Liver (tissue), 3 donors: ENCODE results near the gene ALG13.
"Not testable (repeated sequence)": the region's sequence is repeated elsewhere in the genome, so short reads cannot be mapped to it uniquely, and the experiment has no call there.

ENCODE experiments used
- SP1 ChIP-seq: IDR thresholded peaks from 2 replicates; pipeline ENCODE4 v1.6.1; 2018; ENCODE audit warnings: antibody characterized with exemption, mild to moderate bottlenecking
- TAF1 ChIP-seq: conservative IDR thresholded peaks from 2 replicates; pipeline ENCODE4 v1.6.1; 2016; ENCODE audit warnings: antibody characterized with exemption, mild to moderate bottlenecking
- YY1 ChIP-seq: IDR thresholded peaks from 2 replicates; pipeline ENCODE4 v1.6.1; 2016; ENCODE audit warnings: antibody characterized with exemption, mild to moderate bottlenecking
- TF ChIP-seq, protein P1 (sequence below): IDR thresholded peaks from 2 replicates; pipeline ENCODE4 v1.6.1; 2016; ENCODE audit warnings: antibody characterized with exemption
- TF ChIP-seq, protein P2 (sequence below): fragments of 150-350 bp; IDR thresholded peaks from 2 replicates; pipeline ENCODE4 v1.5.1; 2017; ENCODE audit warnings: improper control_type of control experiment, low read depth, low read length; ENCODE audit not compliant: missing input control
- TF ChIP-seq, protein P3 (sequence below): IDR thresholded peaks from 2 replicates; pipeline ENCODE4 v1.6.1; 2016; ENCODE audit warnings: antibody characterized with exemption, mild to moderate bottlenecking
- TF ChIP-seq, protein P4 (sequence below): IDR thresholded peaks from 2 replicates; pipeline ENCODE4 v1.6.1; 2016; ENCODE audit warnings: antibody characterized with exemption
- donor health status: healthy.
- donor health status: healthy.

DNA sequence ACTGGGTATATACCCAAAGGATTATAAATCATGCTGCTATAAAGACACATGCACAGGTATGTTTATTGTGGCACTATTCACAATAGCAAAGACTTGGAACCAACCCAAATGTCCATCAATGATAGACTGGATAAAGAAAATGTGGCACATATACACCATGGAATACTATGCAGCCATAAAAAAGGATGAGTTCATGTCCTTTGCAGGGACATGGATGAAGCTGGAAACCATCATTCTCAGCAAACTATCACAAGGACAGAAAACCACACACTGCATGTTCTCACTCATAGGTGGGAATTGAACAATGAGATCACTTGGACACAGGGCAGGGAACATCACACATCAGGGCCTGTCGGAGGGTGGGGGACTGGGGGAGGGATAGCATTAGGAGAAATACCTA lies 109.1 kb downstream of the ALG13 start:
- TF ChIP-seq, protein P1, sequence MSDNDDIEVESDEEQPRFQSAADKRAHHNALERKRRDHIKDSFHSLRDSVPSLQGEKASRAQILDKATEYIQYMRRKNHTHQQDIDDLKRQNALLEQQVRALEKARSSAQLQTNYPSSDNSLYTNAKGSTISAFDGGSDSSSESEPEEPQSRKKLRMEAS = not testable (repeated sequence)
- TF ChIP-seq SP1, TAF1, YY1: not testable (repeated sequence)
- TF ChIP-seq, protein P2, sequence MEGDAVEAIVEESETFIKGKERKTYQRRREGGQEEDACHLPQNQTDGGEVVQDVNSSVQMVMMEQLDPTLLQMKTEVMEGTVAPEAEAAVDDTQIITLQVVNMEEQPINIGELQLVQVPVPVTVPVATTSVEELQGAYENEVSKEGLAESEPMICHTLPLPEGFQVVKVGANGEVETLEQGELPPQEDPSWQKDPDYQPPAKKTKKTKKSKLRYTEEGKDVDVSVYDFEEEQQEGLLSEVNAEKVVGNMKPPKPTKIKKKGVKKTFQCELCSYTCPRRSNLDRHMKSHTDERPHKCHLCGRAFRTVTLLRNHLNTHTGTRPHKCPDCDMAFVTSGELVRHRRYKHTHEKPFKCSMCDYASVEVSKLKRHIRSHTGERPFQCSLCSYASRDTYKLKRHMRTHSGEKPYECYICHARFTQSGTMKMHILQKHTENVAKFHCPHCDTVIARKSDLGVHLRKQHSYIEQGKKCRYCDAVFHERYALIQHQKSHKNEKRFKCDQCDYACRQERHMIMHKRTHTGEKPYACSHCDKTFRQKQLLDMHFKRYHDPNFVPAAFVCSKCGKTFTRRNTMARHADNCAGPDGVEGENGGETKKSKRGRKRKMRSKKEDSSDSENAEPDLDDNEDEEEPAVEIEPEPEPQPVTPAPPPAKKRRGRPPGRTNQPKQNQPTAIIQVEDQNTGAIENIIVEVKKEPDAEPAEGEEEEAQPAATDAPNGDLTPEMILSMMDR = not testable (repeated sequence)
- TF ChIP-seq, protein P3, sequence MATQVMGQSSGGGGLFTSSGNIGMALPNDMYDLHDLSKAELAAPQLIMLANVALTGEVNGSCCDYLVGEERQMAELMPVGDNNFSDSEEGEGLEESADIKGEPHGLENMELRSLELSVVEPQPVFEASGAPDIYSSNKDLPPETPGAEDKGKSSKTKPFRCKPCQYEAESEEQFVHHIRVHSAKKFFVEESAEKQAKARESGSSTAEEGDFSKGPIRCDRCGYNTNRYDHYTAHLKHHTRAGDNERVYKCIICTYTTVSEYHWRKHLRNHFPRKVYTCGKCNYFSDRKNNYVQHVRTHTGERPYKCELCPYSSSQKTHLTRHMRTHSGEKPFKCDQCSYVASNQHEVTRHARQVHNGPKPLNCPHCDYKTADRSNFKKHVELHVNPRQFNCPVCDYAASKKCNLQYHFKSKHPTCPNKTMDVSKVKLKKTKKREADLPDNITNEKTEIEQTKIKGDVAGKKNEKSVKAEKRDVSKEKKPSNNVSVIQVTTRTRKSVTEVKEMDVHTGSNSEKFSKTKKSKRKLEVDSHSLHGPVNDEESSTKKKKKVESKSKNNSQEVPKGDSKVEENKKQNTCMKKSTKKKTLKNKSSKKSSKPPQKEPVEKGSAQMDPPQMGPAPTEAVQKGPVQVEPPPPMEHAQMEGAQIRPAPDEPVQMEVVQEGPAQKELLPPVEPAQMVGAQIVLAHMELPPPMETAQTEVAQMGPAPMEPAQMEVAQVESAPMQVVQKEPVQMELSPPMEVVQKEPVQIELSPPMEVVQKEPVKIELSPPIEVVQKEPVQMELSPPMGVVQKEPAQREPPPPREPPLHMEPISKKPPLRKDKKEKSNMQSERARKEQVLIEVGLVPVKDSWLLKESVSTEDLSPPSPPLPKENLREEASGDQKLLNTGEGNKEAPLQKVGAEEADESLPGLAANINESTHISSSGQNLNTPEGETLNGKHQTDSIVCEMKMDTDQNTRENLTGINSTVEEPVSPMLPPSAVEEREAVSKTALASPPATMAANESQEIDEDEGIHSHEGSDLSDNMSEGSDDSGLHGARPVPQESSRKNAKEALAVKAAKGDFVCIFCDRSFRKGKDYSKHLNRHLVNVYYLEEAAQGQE = not testable (repeated sequence)
- TF ChIP-seq, protein P4, sequence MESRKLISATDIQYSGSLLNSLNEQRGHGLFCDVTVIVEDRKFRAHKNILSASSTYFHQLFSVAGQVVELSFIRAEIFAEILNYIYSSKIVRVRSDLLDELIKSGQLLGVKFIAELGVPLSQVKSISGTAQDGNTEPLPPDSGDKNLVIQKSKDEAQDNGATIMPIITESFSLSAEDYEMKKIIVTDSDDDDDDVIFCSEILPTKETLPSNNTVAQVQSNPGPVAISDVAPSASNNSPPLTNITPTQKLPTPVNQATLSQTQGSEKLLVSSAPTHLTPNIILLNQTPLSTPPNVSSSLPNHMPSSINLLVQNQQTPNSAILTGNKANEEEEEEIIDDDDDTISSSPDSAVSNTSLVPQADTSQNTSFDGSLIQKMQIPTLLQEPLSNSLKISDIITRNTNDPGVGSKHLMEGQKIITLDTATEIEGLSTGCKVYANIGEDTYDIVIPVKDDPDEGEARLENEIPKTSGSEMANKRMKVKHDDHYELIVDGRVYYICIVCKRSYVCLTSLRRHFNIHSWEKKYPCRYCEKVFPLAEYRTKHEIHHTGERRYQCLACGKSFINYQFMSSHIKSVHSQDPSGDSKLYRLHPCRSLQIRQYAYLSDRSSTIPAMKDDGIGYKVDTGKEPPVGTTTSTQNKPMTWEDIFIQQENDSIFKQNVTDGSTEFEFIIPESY = not testable (repeated sequence)
